ENCODE results near the gene DOCK4.

DNA sequence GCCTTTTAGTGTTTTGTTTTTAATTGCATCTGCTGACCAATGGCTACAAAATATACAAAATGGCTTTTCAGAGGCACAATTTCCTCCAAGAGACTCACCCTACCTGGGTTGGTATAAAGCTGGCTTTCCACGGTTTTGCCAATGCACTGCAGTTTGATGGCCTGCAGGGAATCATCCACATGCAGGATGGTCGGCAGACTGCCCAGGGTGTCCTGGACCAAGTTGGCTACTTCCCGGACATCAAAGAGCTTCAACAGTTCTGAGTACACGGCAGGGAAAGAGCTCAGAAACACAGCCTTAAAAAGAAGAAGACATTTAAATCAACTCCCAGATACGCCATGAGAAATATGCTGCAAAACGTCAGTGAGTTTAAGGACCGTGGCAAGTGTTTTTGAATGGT, 342.9 kb downstream of the DOCK4 start:
- TF ChIP-seq, protein P1, sequence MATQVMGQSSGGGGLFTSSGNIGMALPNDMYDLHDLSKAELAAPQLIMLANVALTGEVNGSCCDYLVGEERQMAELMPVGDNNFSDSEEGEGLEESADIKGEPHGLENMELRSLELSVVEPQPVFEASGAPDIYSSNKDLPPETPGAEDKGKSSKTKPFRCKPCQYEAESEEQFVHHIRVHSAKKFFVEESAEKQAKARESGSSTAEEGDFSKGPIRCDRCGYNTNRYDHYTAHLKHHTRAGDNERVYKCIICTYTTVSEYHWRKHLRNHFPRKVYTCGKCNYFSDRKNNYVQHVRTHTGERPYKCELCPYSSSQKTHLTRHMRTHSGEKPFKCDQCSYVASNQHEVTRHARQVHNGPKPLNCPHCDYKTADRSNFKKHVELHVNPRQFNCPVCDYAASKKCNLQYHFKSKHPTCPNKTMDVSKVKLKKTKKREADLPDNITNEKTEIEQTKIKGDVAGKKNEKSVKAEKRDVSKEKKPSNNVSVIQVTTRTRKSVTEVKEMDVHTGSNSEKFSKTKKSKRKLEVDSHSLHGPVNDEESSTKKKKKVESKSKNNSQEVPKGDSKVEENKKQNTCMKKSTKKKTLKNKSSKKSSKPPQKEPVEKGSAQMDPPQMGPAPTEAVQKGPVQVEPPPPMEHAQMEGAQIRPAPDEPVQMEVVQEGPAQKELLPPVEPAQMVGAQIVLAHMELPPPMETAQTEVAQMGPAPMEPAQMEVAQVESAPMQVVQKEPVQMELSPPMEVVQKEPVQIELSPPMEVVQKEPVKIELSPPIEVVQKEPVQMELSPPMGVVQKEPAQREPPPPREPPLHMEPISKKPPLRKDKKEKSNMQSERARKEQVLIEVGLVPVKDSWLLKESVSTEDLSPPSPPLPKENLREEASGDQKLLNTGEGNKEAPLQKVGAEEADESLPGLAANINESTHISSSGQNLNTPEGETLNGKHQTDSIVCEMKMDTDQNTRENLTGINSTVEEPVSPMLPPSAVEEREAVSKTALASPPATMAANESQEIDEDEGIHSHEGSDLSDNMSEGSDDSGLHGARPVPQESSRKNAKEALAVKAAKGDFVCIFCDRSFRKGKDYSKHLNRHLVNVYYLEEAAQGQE (IDR thresholded peaks at IDR 0.05) = no peak
- TF ChIP-seq, protein P2, sequence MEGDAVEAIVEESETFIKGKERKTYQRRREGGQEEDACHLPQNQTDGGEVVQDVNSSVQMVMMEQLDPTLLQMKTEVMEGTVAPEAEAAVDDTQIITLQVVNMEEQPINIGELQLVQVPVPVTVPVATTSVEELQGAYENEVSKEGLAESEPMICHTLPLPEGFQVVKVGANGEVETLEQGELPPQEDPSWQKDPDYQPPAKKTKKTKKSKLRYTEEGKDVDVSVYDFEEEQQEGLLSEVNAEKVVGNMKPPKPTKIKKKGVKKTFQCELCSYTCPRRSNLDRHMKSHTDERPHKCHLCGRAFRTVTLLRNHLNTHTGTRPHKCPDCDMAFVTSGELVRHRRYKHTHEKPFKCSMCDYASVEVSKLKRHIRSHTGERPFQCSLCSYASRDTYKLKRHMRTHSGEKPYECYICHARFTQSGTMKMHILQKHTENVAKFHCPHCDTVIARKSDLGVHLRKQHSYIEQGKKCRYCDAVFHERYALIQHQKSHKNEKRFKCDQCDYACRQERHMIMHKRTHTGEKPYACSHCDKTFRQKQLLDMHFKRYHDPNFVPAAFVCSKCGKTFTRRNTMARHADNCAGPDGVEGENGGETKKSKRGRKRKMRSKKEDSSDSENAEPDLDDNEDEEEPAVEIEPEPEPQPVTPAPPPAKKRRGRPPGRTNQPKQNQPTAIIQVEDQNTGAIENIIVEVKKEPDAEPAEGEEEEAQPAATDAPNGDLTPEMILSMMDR (IDR thresholded peaks at IDR 0.05; ENCODE audit: low read depth, low read length, missing input control) = no peak
- no peak for TF ChIP-seq FOXA1 (IDR thresholded peaks at IDR 0.05)
- no peak for TF ChIP-seq FOXA2 (IDR thresholded peaks at IDR 0.05)
- no peak for TF ChIP-seq EGR1 (IDR thresholded peaks at IDR 0.05; ENCODE audit: low read depth in 2 of 2)
- TF ChIP-seq, protein P3, sequence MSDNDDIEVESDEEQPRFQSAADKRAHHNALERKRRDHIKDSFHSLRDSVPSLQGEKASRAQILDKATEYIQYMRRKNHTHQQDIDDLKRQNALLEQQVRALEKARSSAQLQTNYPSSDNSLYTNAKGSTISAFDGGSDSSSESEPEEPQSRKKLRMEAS (IDR thresholded peaks at IDR 0.05) = no peak
- TF ChIP-seq YY1 (IDR thresholded peaks at IDR 0.05) = no peak
- no peak for TF ChIP-seq TAF1 (conservative IDR thresholded peaks at IDR 0.05)
- no peak for TF ChIP-seq SP1 (IDR thresholded peaks at IDR 0.05)
- TF ChIP-seq RAD21 (IDR thresholded peaks at IDR 0.05) = no peak
- TF ChIP-seq, protein P4, sequence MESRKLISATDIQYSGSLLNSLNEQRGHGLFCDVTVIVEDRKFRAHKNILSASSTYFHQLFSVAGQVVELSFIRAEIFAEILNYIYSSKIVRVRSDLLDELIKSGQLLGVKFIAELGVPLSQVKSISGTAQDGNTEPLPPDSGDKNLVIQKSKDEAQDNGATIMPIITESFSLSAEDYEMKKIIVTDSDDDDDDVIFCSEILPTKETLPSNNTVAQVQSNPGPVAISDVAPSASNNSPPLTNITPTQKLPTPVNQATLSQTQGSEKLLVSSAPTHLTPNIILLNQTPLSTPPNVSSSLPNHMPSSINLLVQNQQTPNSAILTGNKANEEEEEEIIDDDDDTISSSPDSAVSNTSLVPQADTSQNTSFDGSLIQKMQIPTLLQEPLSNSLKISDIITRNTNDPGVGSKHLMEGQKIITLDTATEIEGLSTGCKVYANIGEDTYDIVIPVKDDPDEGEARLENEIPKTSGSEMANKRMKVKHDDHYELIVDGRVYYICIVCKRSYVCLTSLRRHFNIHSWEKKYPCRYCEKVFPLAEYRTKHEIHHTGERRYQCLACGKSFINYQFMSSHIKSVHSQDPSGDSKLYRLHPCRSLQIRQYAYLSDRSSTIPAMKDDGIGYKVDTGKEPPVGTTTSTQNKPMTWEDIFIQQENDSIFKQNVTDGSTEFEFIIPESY (IDR thresholded peaks at IDR 0.05) = no peak
- TF ChIP-seq GABPA (IDR thresholded peaks at IDR 0.05 in 1 of 2, conservative IDR thresholded peaks at IDR 0.05 in 1 of 2) = no peak
- TF ChIP-seq JUND (IDR thresholded peaks at IDR 0.05) = no peak
- TF ChIP-seq RXRA (IDR thresholded peaks at IDR 0.05) = no peak

Measured in liver (tissue), 3 donors.